Adrenal gland (tissue), 5 donors: ENCODE data around the gene INSRR.

Experiments used
- CTCF ChIP-seq, 6 experiments: fragments of 450-650 bp in 4 of 6; fragments of 200-600 bp in 2 of 6; sonication (generic) in 1 of 6; IDR thresholded peaks; 1 replicate in 5 of 6; 2 replicates in 1 of 6; pipeline versions ENCODE4 v1.5.1 to v1.8.0; 2016 to 2021; ENCODE audit warnings: antibody characterized with exemption in 6 of 6, mild to moderate bottlenecking in 2 of 6, moderate library complexity in 1 of 6
- POLR2A ChIP-seq, 2 donors: fragments of 450-650 bp; IDR thresholded peaks; one replicate each; pipeline ENCODE4 v1.6.1; 2017; ENCODE audit warnings: antibody characterized with exemption in 2 of 2, mild to moderate bottlenecking in 2 of 2, moderate library complexity in 1 of 2
- donor health status: DM: no; HTN: no; CAD: no.

DNA sequence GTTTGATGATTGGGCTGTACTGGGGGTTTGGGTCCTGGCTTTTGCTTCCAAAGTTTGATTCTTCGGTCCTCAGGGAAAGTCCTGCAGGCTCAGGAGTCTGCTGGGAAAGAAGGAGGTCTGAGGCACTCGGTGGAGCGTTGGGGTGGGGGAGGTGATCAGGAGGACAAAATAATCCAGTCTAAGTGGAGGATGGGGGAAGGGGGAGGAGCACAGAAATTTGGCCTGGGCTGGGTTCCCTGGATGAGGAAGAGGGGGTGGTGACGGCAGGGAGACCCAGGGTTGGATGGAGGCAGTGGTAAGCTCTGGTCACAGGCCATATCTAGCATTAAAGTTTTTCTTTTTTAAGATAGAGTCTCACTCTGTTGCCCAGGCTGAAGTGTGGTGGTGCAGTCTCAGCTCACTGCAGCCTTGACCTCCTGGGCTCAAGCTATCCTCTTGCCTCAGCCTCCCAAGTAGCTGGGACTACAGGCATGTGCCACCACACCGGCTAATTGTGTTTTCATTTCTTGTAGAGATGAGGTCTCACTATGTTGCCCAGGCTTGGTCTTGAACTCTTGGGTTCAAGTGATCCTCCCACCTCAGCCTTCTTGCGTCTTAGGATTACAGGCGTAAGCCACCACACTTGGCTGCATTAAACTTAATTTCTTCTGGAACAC lies 49.1 kb downstream of the INSRR start:
- TF ChIP-seq CTCF (IDR thresholded peaks at IDR 0.05), result no peak
- TF ChIP-seq POLR2A (IDR thresholded peaks at IDR 0.05), result no peak
